ENCODE data around the gene APOBEC3B. TPM values are rescaled to one million over a fixed set of nuclear protein-coding genes. Genes with fewer than 3 reads are reported as not detected.

APOBEC3B gene
- total and polyA plus RNA-seq, 11 donors, result 0.49 to 10.3 (median 1.0) TPM; not detected in 2

DNA sequence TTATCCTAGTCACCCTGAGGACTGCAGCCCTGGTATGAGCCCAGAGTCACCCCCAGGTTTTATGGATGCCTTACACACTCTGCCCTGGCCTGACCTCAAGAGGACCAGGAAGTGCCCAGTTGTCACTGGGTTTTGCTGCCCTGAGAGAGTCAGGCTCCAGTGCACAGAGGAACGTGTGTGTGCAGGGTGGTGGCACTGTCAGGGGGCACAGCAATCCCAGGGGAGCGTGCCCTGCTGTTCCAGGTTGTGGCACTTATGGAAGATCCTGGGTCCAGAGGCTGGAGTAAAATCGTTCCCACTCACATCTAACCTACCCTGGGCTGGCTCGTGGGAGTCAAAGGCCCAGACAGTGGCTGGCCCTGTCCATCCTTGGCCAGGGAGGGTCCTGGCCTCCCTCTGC lies 17.2 kb upstream of the APOBEC3B start:
- WGBS, 4 donors, result 81 to 87% (median 84%) methylated on average over 3 to 4 of the region's 4 CpGs; no CpG with 5 or more reads in 1 of the 4 donors
- no peaks in the 10 kb centered on the region for H3K9me3 ChIP-seq
- H3K27ac ChIP-seq, result no peak overlapping the region
- no peak for DNase-seq
- H3K4me1 ChIP-seq, result peaks cover 0 to 34% (median 0%) of the 10 kb centered on the region in 12 donors
- H3K4me3 ChIP-seq, result no peak overlapping the region
- TF ChIP-seq CTCF (IDR thresholded peaks at IDR 0.05), result no peak
- no peak for TF ChIP-seq POLR2A (IDR thresholded peaks at IDR 0.05)
- peaks cover 0 to 8% (median 0%) of the 10 kb centered on the region in 9 donors for H3K27me3 ChIP-seq
- intact Hi-C loops (cut with DNase I), result no loop called here
- no peak for ATAC-seq
- no peaks in the 10 kb centered on the region for H3K36me3 ChIP-seq

GRCh38 chr22:38965614-38966379 lies 16.4 kb upstream of the APOBEC3B start:
- WGBS, 4 donors, result 74 to 81% (median 78%) methylated on average over 11 to 14 of the region's 14 CpGs; no CpG with 5 or more reads in 1 of the 4 donors
- Histone ChIP-seq H3K4me1 (peaks cover 0 to 42% (median 0%) of the 10 kb centered on the region in 12 donors), H3K36me3 (no peaks in the 10 kb centered on the region), H3K9me3 (no peaks in the 10 kb centered on the region), H3K4me3 (no peak overlapping the region), H3K27me3 (peaks cover 0 to 15% (median 0%) of the 10 kb centered on the region in 9 donors), H3K27ac (no peak overlapping the region)
- TF ChIP-seq CTCF (IDR thresholded peaks at IDR 0.05) (no peak), POLR2A (IDR thresholded peaks at IDR 0.05) (no peak)
- DNase-seq (no peak), ATAC-seq (no peak)
- intact Hi-C loops (cut with DNase I), result no loop called here

- H3K4me3 ChIP-seq, result no peak overlapping the region
- DNase-seq, result no peak
- TF ChIP-seq CTCF (IDR thresholded peaks at IDR 0.05) (no peak), POLR2A (IDR thresholded peaks at IDR 0.05) (no peak)
- H3K4me1 ChIP-seq, result peaks cover 0 to 47% (median 0%) of the 10 kb centered on the region in 12 donors
- H3K27me3 ChIP-seq, result peaks cover 0 to 17% (median 0%) of the 10 kb centered on the region in 9 donors
- intact Hi-C loops (cut with DNase I), result no loop called here
- H3K9me3 ChIP-seq, result no peaks in the 10 kb centered on the region
- no peak for ATAC-seq
- 34 to 46% (median 35%) methylated on average over 3 to 5 of the region's 5 CpGs; no CpG with 5 or more reads in 1 of the 4 donors for WGBS, 4 donors
- H3K36me3 ChIP-seq, result no peaks in the 10 kb centered on the region
- no peak overlapping the region for H3K27ac ChIP-seq
Observed at GRCh38 chr22:38966380-38966702, 15.8 kb upstream of the APOBEC3B start.

DNA sequence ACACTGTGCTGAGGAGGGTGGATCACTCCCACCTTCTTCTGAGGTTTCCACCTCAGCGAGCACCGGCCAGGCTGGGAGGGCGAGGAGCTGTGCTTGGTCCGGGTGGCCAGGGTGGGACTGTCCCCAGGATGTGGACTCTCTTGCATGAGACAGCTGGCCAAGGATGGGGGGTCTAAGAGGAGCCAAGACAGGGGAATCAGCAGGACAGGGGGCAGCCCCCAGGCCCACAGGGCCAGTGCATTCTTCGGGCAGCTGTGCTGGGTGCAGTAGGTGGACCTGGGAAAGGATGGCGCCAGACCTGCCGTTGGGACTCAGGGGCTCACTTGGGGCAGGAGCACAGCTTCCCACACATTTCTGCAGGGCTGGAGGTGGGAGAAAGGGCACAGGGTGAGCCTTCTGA lies 15.2 kb upstream of the APOBEC3B start:
- H3K4me3 ChIP-seq, result no peak overlapping the region
- no peak for TF ChIP-seq CTCF (IDR thresholded peaks at IDR 0.05)
- no peak for TF ChIP-seq POLR2A (IDR thresholded peaks at IDR 0.05)
- DNase-seq (no peak), ATAC-seq (no peak)
- H3K27me3 ChIP-seq, result peaks cover 0 to 17% (median 0%) of the 10 kb centered on the region in 9 donors
- WGBS, 4 donors, result 89 to 93% (median 91%) methylated on average over 7 of the region's 7 CpGs; no CpG with 5 or more reads in 1 of the 4 donors
- peak overlapping the region in 1 of 12 donors; percentile 64 for H3K27ac ChIP-seq
- intact Hi-C loops (cut with DNase I), result no loop called here
- no peaks in the 10 kb centered on the region for H3K36me3 ChIP-seq
- peaks cover 0 to 47% (median 0%) of the 10 kb centered on the region in 12 donors for H3K4me1 ChIP-seq
- H3K9me3 ChIP-seq, result no peaks in the 10 kb centered on the region
